GM12892 (cell line): ENCODE measurements around the gene SMARCB1.

Source experiments
- POLR2A ChIP-seq: IDR thresholded peaks from 2 replicates; pipeline ENCODE4 v1.6.1; 2011; ENCODE audit warnings: low read depth, low read length, control low read depth
- POLR2AphosphoS5 ChIP-seq: IDR thresholded peaks from 2 replicates; pipeline ENCODE4 v1.6.1; 2011; ENCODE audit warnings: low read depth, low read length, control low read depth
- TAF1 ChIP-seq: IDR thresholded peaks from 2 replicates; pipeline ENCODE4 v1.6.1; 2011; ENCODE audit warnings: low read depth, mild to moderate bottlenecking, control low read depth, low read length, borderline replicate concordance

GRCh38 chr22:23828800-23829680 lies 42.3 kb downstream of the SMARCB1 start:
- TF ChIP-seq TAF1 (no peak), POLR2AphosphoS5 (no peak), POLR2A (no peak)
